ENCODE measurements around the gene HMCES. TPM values are rescaled to one million over a fixed set of nuclear protein-coding genes. Genes with fewer than 3 reads are reported as not detected.
"Not testable (repeated sequence)": the region's sequence is repeated elsewhere in the genome, so short reads cannot be mapped to it uniquely, and the experiment has no call there.

The HMCES gene
- total and polyA plus RNA-seq, 2 donors = 33.2 to 59.4 TPM

DNA sequence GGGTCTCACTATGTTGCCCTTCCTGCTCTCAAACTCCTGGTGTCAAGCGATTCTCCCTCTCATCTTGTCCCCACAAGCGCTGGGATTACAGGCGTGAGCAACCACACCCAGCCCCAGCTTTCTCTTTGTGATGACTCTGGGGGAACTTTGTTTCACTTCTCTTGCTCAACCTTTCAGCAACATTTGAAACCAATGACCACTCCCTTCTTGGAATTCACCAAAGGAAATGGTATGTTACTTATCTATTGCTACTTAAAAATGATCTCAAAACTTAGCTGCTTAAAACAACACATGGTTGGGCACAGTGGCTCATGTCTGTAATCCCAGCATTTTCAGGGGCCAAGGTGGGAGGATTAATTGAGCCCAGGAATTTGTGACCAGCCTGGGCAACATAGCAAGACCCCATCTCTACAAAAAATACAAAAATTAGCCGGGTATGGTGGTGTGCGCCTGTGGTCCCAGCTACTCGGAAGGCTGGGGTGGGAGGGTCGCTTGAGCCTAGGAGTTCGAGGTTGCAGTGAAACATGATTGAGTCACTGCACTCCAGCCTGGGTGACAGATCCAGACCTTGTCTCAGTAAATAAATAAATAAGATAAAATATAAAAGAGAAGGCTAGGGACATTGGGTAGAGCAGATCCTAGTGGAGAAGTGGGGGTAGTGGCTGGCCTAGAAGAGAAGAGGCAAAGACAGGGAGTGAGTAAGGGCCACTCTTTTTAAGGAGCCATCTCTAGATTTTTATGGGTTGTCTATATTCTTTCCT is 39.5 kb upstream of the HMCES start:
- peaks cover 0 to 3% of the 10 kb centered on the region in 2 donors for H3K9me3 ChIP-seq (ENCODE audit: control insufficient read depth in 2 of 2, insufficient read depth in 1 of 2, low read length in 1 of 2)
- H3K27me3 ChIP-seq (ENCODE audit: control insufficient read depth in 2 of 2, insufficient read depth in 1 of 2, low read length in 1 of 2) = no peaks in the 10 kb centered on the region
- no peak overlapping the region for H3K4me3 ChIP-seq (ENCODE audit: low read length in 2 of 2)
- DNase-seq (ENCODE audit: low read depth in 6 of 9, low spot score in 9 of 9) = no peak
- 95% methylated on average over 8 of the region's 8 CpGs for WGBS
- H3K36me3 ChIP-seq (ENCODE audit: control insufficient read depth in 2 of 2, insufficient read depth in 2 of 2, low read length in 1 of 2) = no peaks in the 10 kb centered on the region
- H3K4me1 ChIP-seq (ENCODE audit: control insufficient read depth in 2 of 2, insufficient read depth in 2 of 2, low read length in 2 of 2) = peaks cover 0 to 2% of the 10 kb centered on the region in 2 donors
- H3K27ac ChIP-seq (ENCODE audit: low read depth in 1 of 2, low read length in 1 of 2) = peak overlapping the region; percentile 15 to 18

DNA sequence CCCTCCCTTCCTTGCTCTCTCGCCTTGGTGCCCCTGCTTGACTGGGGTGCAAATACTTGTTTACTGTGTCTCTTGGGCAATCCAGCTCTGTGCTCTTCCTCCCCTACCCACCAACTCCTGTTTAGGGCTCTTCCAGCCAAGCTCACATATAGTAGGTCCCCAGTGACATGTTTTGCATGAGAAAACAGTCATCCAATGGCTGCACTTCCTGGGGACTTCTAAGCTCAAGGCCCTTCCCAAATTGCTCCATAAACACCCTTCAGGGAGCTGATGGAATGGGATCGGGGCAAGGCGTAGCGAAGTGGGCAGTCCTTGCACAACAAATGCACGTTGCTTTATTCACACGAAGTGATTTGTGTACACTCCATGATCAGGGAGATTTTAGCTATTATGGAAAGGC is 38.7 kb upstream of the HMCES start:
- Histone ChIP-seq H3K36me3 (ENCODE audit: control insufficient read depth in 2 of 2, insufficient read depth in 2 of 2, low read length in 1 of 2) (no peaks in the 10 kb centered on the region), H3K27me3 (ENCODE audit: control insufficient read depth in 2 of 2, insufficient read depth in 1 of 2, low read length in 1 of 2) (no peaks in the 10 kb centered on the region), H3K9me3 (ENCODE audit: control insufficient read depth in 2 of 2, insufficient read depth in 1 of 2, low read length in 1 of 2) (no peaks in the 10 kb centered on the region), H3K4me1 (ENCODE audit: control insufficient read depth in 2 of 2, insufficient read depth in 2 of 2, low read length in 2 of 2) (no peaks in the 10 kb centered on the region), H3K27ac (ENCODE audit: low read depth in 1 of 2, low read length in 1 of 2) (no peak overlapping the region), H3K4me3 (ENCODE audit: low read length in 2 of 2) (no peak overlapping the region)
- no peak for DNase-seq (ENCODE audit: low read depth in 6 of 9, low spot score in 9 of 9)
- 91% methylated on average over 6 of the region's 6 CpGs for WGBS

DNA sequence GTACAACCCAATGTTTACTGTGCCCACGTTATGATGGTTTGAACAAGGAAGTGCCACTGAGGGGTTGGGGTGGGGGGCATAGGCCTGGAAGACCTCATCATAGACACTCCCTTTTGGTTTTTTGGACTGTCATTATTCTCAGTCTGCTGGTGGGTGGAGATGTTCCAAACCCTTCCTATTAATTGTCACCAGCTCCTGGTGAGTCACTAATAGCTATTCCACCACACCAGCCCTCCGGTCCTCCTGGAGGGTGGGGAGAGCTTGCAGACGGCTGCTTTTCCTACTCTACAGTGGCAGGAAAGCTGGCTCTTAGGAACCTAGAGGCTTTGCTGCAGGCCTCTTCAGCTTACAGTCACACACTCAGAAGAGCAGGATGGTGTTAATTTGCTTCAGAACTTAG is 38.2 kb upstream of the HMCES start:
- Histone ChIP-seq H3K4me1 (ENCODE audit: control insufficient read depth in 2 of 2, insufficient read depth in 2 of 2, low read length in 2 of 2) (no peaks in the 10 kb centered on the region), H3K27ac (ENCODE audit: low read depth in 1 of 2, low read length in 1 of 2) (no peak overlapping the region), H3K27me3 (ENCODE audit: control insufficient read depth in 2 of 2, insufficient read depth in 1 of 2, low read length in 1 of 2) (no peaks in the 10 kb centered on the region), H3K9me3 (ENCODE audit: control insufficient read depth in 2 of 2, insufficient read depth in 1 of 2, low read length in 1 of 2) (no peaks in the 10 kb centered on the region), H3K36me3 (ENCODE audit: control insufficient read depth in 2 of 2, insufficient read depth in 2 of 2, low read length in 1 of 2) (no peaks in the 10 kb centered on the region), H3K4me3 (ENCODE audit: low read length in 2 of 2) (no peak overlapping the region)
- WGBS = 85% methylated on average over 3 of the region's 3 CpGs
- DNase-seq (ENCODE audit: low read depth in 6 of 9, low spot score in 9 of 9) = no peak

DNA sequence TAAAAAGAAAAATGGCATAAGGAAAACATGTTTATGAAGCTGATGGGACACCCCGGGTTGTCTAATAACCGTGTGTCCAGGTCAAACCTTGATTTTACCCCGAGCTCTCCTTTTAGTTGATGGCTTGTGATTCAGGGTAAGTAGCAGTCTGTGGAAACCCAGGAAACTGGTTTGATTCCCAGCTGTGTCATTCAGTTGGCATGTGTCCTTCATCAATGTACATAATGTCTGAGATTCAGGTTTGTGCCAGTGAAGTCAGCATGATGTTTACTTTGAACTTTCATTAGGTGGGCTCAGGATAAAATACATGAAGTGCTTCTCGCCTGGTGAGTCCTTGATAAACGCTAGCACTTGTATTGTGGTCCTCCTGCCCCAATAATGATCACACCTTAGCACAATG is 33.5 kb upstream of the HMCES start:
- Histone ChIP-seq H3K27ac (ENCODE audit: low read depth in 1 of 2, low read length in 1 of 2) (no peak overlapping the region), H3K36me3 (ENCODE audit: control insufficient read depth in 2 of 2, insufficient read depth in 2 of 2, low read length in 1 of 2) (no peaks in the 10 kb centered on the region), H3K9me3 (ENCODE audit: control insufficient read depth in 2 of 2, insufficient read depth in 1 of 2, low read length in 1 of 2) (peaks cover 0 to 5% of the 10 kb centered on the region in 2 donors), H3K4me1 (ENCODE audit: control insufficient read depth in 2 of 2, insufficient read depth in 2 of 2, low read length in 2 of 2) (peaks cover 5 to 16% of the 10 kb centered on the region in 2 donors), H3K27me3 (ENCODE audit: control insufficient read depth in 2 of 2, insufficient read depth in 1 of 2, low read length in 1 of 2) (no peaks in the 10 kb centered on the region), H3K4me3 (ENCODE audit: low read length in 2 of 2) (no peak overlapping the region)
- WGBS = 95% methylated on average over 5 of the region's 5 CpGs
- no peak for DNase-seq (ENCODE audit: low read depth in 6 of 9, low spot score in 9 of 9)

DNA sequence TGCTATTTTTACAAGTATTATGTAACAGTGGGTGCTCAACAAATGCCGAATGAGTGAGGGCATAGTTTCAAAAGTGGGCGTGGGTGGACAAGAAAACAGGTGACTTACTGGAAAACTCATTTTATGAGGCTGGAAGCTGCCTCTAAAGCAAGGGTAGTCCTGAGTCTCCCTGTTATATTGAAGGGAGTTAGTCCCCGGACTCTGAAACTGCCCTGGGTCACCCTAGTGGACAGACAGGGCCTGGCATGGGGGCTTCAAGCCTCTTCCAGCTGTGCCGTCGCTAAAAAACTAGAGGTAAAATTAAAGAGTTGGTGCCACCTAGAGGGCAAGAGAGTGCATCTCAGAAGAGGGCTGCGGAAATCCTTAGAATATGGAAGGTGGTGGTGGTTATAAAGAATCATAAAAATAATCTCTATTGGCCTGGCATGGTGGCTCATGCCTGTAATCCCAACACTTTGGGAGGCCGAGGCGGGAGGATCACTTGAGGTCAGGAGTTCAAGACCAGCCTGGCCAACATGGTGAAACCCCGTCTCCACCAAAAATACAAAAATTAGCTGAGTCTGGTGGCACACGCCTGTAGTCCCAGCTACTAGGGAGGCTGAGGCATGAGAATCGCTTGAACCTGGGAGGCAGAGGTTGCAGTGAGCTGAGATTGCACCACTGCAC is 32.9 kb upstream of the HMCES start:
- DNase-seq (ENCODE audit: low read depth in 6 of 9, low spot score in 9 of 9) = peak; percentile 50 to 86 (median 70)
- not testable (repeated sequence) for H3K4me3 ChIP-seq (ENCODE audit: low read length in 2 of 2)
- peak overlapping the region in 1 of 2 donors; percentile 31 for H3K27ac ChIP-seq (ENCODE audit: low read depth in 1 of 2, low read length in 1 of 2)

DNA sequence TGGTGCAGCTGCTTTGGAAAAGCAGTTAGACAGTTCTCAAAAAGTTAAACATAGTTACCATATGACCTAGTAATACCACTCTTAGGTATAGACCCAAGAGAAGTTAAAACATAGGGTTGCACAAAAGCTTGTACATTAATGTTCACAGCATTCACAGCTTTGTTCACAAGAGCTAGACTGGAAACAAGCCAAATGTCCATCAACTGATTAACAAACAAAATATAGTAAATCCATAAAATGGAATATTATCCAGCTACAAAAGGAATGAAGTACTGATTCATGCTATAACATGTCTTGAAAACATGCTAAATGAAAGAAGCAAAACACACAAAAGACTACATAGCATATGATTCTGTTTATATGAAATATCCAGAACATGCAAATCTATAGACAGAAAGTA is 32.0 kb upstream of the HMCES start:
- Histone ChIP-seq H3K27me3 (ENCODE audit: control insufficient read depth in 2 of 2, insufficient read depth in 1 of 2, low read length in 1 of 2) (no peaks in the 10 kb centered on the region), H3K4me1 (ENCODE audit: control insufficient read depth in 2 of 2, insufficient read depth in 2 of 2, low read length in 2 of 2) (peaks cover 10 to 21% of the 10 kb centered on the region in 2 donors), H3K9me3 (ENCODE audit: control insufficient read depth in 2 of 2, insufficient read depth in 1 of 2, low read length in 1 of 2) (peaks cover 0 to 5% of the 10 kb centered on the region in 2 donors), H3K4me3 (ENCODE audit: low read length in 2 of 2) (no peak overlapping the region), H3K36me3 (ENCODE audit: control insufficient read depth in 2 of 2, insufficient read depth in 2 of 2, low read length in 1 of 2) (no peaks in the 10 kb centered on the region), H3K27ac (ENCODE audit: low read depth in 1 of 2, low read length in 1 of 2) (no peak overlapping the region)
- no peak for DNase-seq (ENCODE audit: low read depth in 6 of 9, low spot score in 9 of 9)

More for the DNA sequence above, 32.9 kb upstream of the HMCES start:
- not testable (repeated sequence) for H3K27me3 ChIP-seq (ENCODE audit: control insufficient read depth in 2 of 2, insufficient read depth in 1 of 2, low read length in 1 of 2); H3K9me3 ChIP-seq (ENCODE audit: control insufficient read depth in 2 of 2, insufficient read depth in 1 of 2, low read length in 1 of 2); H3K36me3 ChIP-seq (ENCODE audit: control insufficient read depth in 2 of 2, insufficient read depth in 2 of 2, low read length in 1 of 2)
- 35% methylated on average over 11 of the region's 11 CpGs for WGBS
- H3K4me1 ChIP-seq (ENCODE audit: control insufficient read depth in 2 of 2, insufficient read depth in 2 of 2, low read length in 2 of 2) = peaks cover 10 to 21% of the 10 kb centered on the region in 2 donors

DNA sequence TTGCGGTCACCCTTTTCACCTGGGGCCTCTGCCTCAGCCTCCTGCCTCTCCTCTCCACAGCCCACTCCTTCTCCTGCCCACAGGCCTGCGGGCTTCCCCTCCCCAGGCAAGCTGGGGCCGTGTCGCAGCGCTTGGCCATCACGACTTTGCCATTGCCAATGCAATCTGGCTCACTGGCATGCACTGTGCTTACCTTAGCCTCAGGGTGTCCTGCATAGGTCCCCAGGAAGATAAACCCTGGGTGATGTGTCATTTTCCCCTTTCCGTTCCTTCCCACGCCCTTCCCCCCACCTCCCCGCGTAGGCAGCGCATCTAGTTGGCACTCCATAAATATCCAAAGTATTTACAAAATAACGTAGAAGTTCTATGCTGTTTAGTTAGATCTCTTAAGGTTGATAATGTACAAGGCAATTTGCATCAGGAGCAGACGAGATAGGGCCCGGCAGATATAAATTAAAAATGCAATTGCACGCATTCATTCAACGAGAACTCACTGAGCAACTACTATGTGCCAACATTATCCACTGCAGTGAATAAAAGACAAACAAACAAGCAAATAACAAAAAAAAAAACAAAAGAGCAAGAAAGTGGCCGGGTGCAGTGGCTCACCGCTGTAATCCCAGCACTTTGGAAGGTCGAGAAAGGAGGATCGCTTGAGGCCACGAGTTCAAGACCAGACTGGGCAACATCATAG is 30.2 kb upstream of the HMCES start:
- Histone ChIP-seq H3K27me3 (ENCODE audit: control insufficient read depth in 2 of 2, insufficient read depth in 1 of 2, low read length in 1 of 2) (no peaks in the 10 kb centered on the region), H3K4me3 (ENCODE audit: low read length in 2 of 2) (peak overlapping the region; percentile 57 to 99), H3K9me3 (ENCODE audit: control insufficient read depth in 2 of 2, insufficient read depth in 1 of 2, low read length in 1 of 2) (peaks cover 0 to 5% of the 10 kb centered on the region in 2 donors), H3K36me3 (ENCODE audit: control insufficient read depth in 2 of 2, insufficient read depth in 2 of 2, low read length in 1 of 2) (peaks cover 14 to 16% of the 10 kb centered on the region in 2 donors), H3K27ac (ENCODE audit: low read depth in 1 of 2, low read length in 1 of 2) (no peak overlapping the region), H3K4me1 (ENCODE audit: control insufficient read depth in 2 of 2, insufficient read depth in 2 of 2, low read length in 2 of 2) (peaks cover 10 to 21% of the 10 kb centered on the region in 2 donors)
- no peak for DNase-seq (ENCODE audit: low read depth in 6 of 9, low spot score in 9 of 9)
- WGBS = 82% methylated on average over 21 of the region's 21 CpGs

DNA sequence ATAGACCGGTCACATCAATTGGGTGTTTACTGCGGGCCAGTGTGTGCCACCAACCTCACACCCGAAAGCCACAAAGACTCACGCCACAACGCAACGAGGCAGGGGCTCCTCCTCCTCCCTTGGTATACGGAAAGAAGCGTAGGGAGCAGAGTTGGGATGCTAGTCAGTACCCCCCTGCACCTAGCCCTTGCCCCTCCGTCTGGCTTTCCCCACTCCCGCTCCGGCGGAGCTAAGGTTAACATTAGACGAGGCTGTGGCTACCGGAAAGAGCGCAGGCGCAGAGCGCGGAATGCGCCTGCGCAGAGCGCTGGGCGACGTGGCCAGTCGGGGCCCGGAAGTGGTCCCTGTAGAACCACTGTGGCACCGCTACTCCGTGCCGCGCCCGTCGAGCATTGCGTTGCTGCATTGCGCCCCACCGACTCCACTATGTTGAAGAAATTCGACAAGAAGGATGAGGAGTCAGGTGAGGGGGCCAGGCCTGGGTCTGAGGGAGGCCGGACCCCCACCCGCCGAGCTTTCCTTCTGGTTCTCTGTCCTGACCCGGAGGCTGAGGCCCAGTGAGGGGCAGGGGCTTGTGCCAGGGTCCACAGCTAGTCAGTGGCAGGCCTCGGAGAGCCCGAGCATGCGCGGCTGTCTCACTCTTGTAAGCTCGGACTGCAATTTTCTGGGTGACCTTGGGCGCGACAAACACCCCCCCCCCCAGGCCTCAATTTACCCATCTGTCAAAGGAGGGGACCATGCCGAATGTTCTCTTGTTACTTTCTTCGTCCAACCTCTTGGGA is 29.2 kb upstream of the HMCES start, which contains the start of gene COPG1:
Gene COPG1, plus strand, starts transcription at position 323 of the 782 bp plus-strand sequence. Its CDS starts 104 bp downstream, at position 427.
- H3K4me1 ChIP-seq (ENCODE audit: control insufficient read depth in 2 of 2, insufficient read depth in 2 of 2, low read length in 2 of 2) = peaks cover 10 to 21% of the 10 kb centered on the region in 2 donors
- H3K9me3 ChIP-seq (ENCODE audit: control insufficient read depth in 2 of 2, insufficient read depth in 1 of 2, low read length in 1 of 2) = peaks cover 0 to 5% of the 10 kb centered on the region in 2 donors
- H3K27me3 ChIP-seq (ENCODE audit: control insufficient read depth in 2 of 2, insufficient read depth in 1 of 2, low read length in 1 of 2) = no peaks in the 10 kb centered on the region
- H3K36me3 ChIP-seq (ENCODE audit: control insufficient read depth in 2 of 2, insufficient read depth in 2 of 2, low read length in 1 of 2) = peaks cover 21 to 22% of the 10 kb centered on the region in 2 donors
- peak; percentile 80 to 96 (median 94) for DNase-seq (ENCODE audit: low read depth in 6 of 9, low spot score in 9 of 9)
- WGBS = under 1% methylated on average over 48 of the region's 48 CpGs
- peak within 1 kb of the TSS; percentile 68 to 93 for H3K27ac ChIP-seq (ENCODE audit: low read depth in 1 of 2, low read length in 1 of 2)
- peak within 1 kb of the TSS; percentile 57 to 99 for H3K4me3 ChIP-seq (ENCODE audit: low read length in 2 of 2)
